BE2C (cell line): ENCODE data around the gene MFAP2.

Experiments
- DNase-seq: peaks from one replicate; pipeline ENCODE4 v3.0.0-alpha.2; 2020
- H3K27me3 ChIP-seq: fragments of 250-450 bp; sonication (Bioruptor Pico); 2 replicates; pipeline ENCODE4 v1.5.1; 2020; ENCODE audit warnings: mild to moderate bottlenecking
- H3K36me3 ChIP-seq: fragments of 250-450 bp; sonication (Bioruptor Pico); 2 replicates; pipeline ENCODE4 v1.5.1; 2020; ENCODE audit warnings: mild to moderate bottlenecking
- H3K4me1 ChIP-seq: fragments of 250-450 bp; sonication (Bioruptor Pico); 2 replicates; pipeline ENCODE4 v1.5.1; 2020
- H3K4me3 ChIP-seq: 2 replicates; pipeline ENCODE4 v1.5.1; 2011; ENCODE audit warnings: low read depth, low read length
- H3K9me3 ChIP-seq: fragments of 250-450 bp; sonication (Bioruptor Pico); 2 replicates; pipeline ENCODE4 v1.5.1; 2020
- CTCF ChIP-seq: IDR thresholded peaks from 2 replicates; pipeline ENCODE4 v1.5.1; 2012; ENCODE audit warnings: mild to moderate bottlenecking, low read depth, low read length

MFAP2 gene

GRCh38 chr1:17023573-17023972 lies 43.2 kb upstream of the MFAP2 start:
- Histone ChIP-seq H3K36me3 (peaks cover 21% of the 10 kb centered on the region), H3K27me3 (no peaks in the 10 kb centered on the region), H3K9me3 (no peaks in the 10 kb centered on the region), H3K4me1 (no peaks in the 10 kb centered on the region), H3K4me3 (no peak overlapping the region)
- TF ChIP-seq CTCF: 0 out of 2 replicates have a peak, but pooled peaks have one; percentile 7
- DNase-seq: no peak

GRCh38 chr1:17023102-17023501 lies 42.7 kb upstream of the MFAP2 start:
- no peaks in the 10 kb centered on the region for H3K27me3 ChIP-seq
- no peaks in the 10 kb centered on the region for H3K4me1 ChIP-seq
- no peaks in the 10 kb centered on the region for H3K9me3 ChIP-seq
- no peak for DNase-seq
- H3K36me3 ChIP-seq: peaks cover 21% of the 10 kb centered on the region
- TF ChIP-seq CTCF: no peak
- no peak overlapping the region for H3K4me3 ChIP-seq

- H3K4me3 ChIP-seq: no peak overlapping the region
- peaks cover 21% of the 10 kb centered on the region for H3K36me3 ChIP-seq
- no peaks in the 10 kb centered on the region for H3K9me3 ChIP-seq
- no peak for TF ChIP-seq CTCF
- no peaks in the 10 kb centered on the region for H3K27me3 ChIP-seq
- no peaks in the 10 kb centered on the region for H3K4me1 ChIP-seq
- no peak for DNase-seq
These were observed 41.5 kb upstream of the MFAP2 start for GRCh38 chr1:17021896-17022295.

GRCh38 chr1:17020502-17020901 lies 40.1 kb upstream of the MFAP2 start:
- TF ChIP-seq CTCF: no peak
- Histone ChIP-seq H3K27me3 (no peaks in the 10 kb centered on the region), H3K4me1 (no peaks in the 10 kb centered on the region), H3K4me3 (no peak overlapping the region), H3K36me3 (peaks cover 21% of the 10 kb centered on the region), H3K9me3 (no peaks in the 10 kb centered on the region)
- DNase-seq: no peak

- no peak for TF ChIP-seq CTCF
These were observed 38.4 kb upstream of the MFAP2 start for GRCh38 chr1:17018849-17019248.

GRCh38 chr1:17017435-17017834 lies 37.0 kb upstream of the MFAP2 start:
- TF ChIP-seq CTCF: no peak
- Histone ChIP-seq H3K36me3 (peaks cover 14% of the 10 kb centered on the region), H3K9me3 (no peaks in the 10 kb centered on the region), H3K4me1 (no peaks in the 10 kb centered on the region), H3K27me3 (no peaks in the 10 kb centered on the region), H3K4me3 (no peak overlapping the region)
- DNase-seq: no peak

More at GRCh38 chr1:17018849-17019248, 38.4 kb upstream of the MFAP2 start:
- DNase-seq: no peak
- H3K9me3 ChIP-seq: no peaks in the 10 kb centered on the region
- no peaks in the 10 kb centered on the region for H3K4me1 ChIP-seq
- H3K36me3 ChIP-seq: peaks cover 21% of the 10 kb centered on the region
- no peak overlapping the region for H3K4me3 ChIP-seq
- H3K27me3 ChIP-seq: no peaks in the 10 kb centered on the region
